HepG2 (cell line): ENCODE measurements around the gene HEXD. TPM values are rescaled to one million over a fixed set of nuclear protein-coding genes. Genes with fewer than 3 reads are reported as not detected.

Experiments used
- ARID5B ChIP-seq: IDR thresholded peaks from 2 replicates; pipeline ENCODE4 v1.4.0; 2020; ENCODE audit warnings: mild to moderate bottlenecking, missing genetic modification reagents
- HCFC1 ChIP-seq: fragments of 150-350 bp; IDR thresholded peaks from 2 replicates; pipeline ENCODE4 v1.6.1; 2014; ENCODE audit warnings: low read depth, low read length
- MBNL3 ChIP-seq: fragments of 250-450 bp; sonication (Bioruptor Pico); conservative IDR thresholded peaks from 2 replicates; pipeline ENCODE4 v1.8.0; 2022; ENCODE audit warnings: mild to moderate bottlenecking, inconsistent platforms
- MTF1 ChIP-seq: sonication (generic); formaldehyde crosslinking; IDR thresholded peaks from 2 replicates; pipeline ENCODE4 v1.5.0; 2020; ENCODE audit warnings: missing genetic modification reagents
- NFIC ChIP-seq: IDR thresholded peaks from 2 replicates; pipeline ENCODE4 v1.6.1; 2012; ENCODE audit warnings: mild to moderate bottlenecking, low read length, inconsistent platforms
- NR3C1 ChIP-seq: sonication (generic); formaldehyde crosslinking; IDR thresholded peaks from 2 replicates; pipeline ENCODE4 v1.4.0; 2020; ENCODE audit warnings: missing genetic modification reagents
- RCOR2 ChIP-seq: IDR thresholded peaks from 2 replicates; pipeline ENCODE4 v1.6.1; 2016; ENCODE audit warnings: missing biosample characterization, missing genetic modification reagents
- RXRA ChIP-seq: sonication (generic); formaldehyde crosslinking; IDR thresholded peaks from 2 replicates; pipeline ENCODE4 v1.5.1; 2020; ENCODE audit warnings: missing genetic modification reagents
- TBX2 ChIP-seq: sonication (generic); formaldehyde crosslinking; IDR thresholded peaks from 2 replicates; pipeline ENCODE4 v1.5.0; 2020; ENCODE audit warnings: missing genetic modification reagents, mild to moderate bottlenecking, borderline replicate concordance
- TGIF2 ChIP-seq: IDR thresholded peaks from 2 replicates; pipeline ENCODE4 v1.6.1; 2016; ENCODE audit warnings: control low read depth, missing compliant biosample characterization
- THAP9 ChIP-seq: sonication (generic); formaldehyde crosslinking; IDR thresholded peaks from 2 replicates; pipeline ENCODE4; 2020; ENCODE audit warnings: missing genetic modification reagents, mild to moderate bottlenecking, borderline replicate concordance
- ZFP91 ChIP-seq: sonication (generic); formaldehyde crosslinking; IDR thresholded peaks from 2 replicates; pipeline ENCODE4 v1.9.0; 2022; ENCODE audit warnings: missing genetic modification reagents, mild to moderate bottlenecking, borderline replicate concordance
- ZNF12 ChIP-seq: sonication (generic); formaldehyde crosslinking; IDR thresholded peaks from 2 replicates; pipeline ENCODE4 v1.5.0; 2020; ENCODE audit warnings: missing genetic modification reagents
- ZNF18 ChIP-seq: sonication (generic); formaldehyde crosslinking; IDR thresholded peaks from 2 replicates; pipeline ENCODE4 v1.8.0; 2022; ENCODE audit warnings: mild to moderate bottlenecking, missing genetic modification reagents; ENCODE audit not compliant: insufficient replicate concordance
- ZNF337 ChIP-seq: sonication (generic); formaldehyde crosslinking; IDR thresholded peaks from 2 replicates; pipeline ENCODE4 v1.5.1; 2020; ENCODE audit warnings: missing genetic modification reagents, low read depth, mild to moderate bottlenecking, borderline replicate concordance
- ZNF503 ChIP-seq: sonication (generic); formaldehyde crosslinking; IDR thresholded peaks from 2 replicates; pipeline ENCODE4 v1.4.0; 2020; ENCODE audit warnings: missing genetic modification reagents
- ZNF580 ChIP-seq: IDR thresholded peaks from 2 replicates; pipeline ENCODE4 v1.6.1; 2016; ENCODE audit warnings: low read depth, borderline replicate concordance
- polyA plus RNA-seq, 8 experiments: library from polyadenylated mRNA; depleted of rRNA in 3 of 8; stranded (reverse) in 7 of 8; unstranded in 1 of 8; fragments of >200 nt; fragmentation: Illumina TruSeq in 4 of 8; extraction: Trizol in 4 of 8; gene quantifications; 2 replicates each; pipeline versions ENCODE4 v1.2.1 to v1.2.3, GENCODE V29; 2011 to 2016; ENCODE audit warnings: low read depth in 4 of 8, missing spikeins in 1 of 8, mixed read lengths in 1 of 8; ENCODE audit not compliant: insufficient read depth in 1 of 8
- total RNA-seq, 5 experiments: library from RNA; depleted of rRNA; stranded (reverse); fragments of >200 nt; fragmentation: Illumina TruSeq; extraction: Trizol; gene quantifications; 2 replicates each; pipeline ENCODE4 v1.2.3, GENCODE V29; 2016; ENCODE audit warnings: low read depth in 1 of 5

HEXD gene
- total and polyA plus RNA-seq, 2 of the 13 experiments (the other 11 are each of a cell fraction or from before 2014, with no cell fraction given), result 22.3 to 41.8 TPM

- TF ChIP-seq ZNF18 (CRISPR knock-in tag) (no peak), NFIC (no peak), MTF1 (no peak), TGIF2 (CRISPR knock-in tag) (no peak), ZNF503 (CRISPR knock-in tag) (no peak; the same call in 1 of the 2 replicates), NR3C1 (CRISPR knock-in tag) (no peak), ZFP91 (CRISPR knock-in tag) (peak; percentile 69), HCFC1 (no peak), TBX2 (CRISPR knock-in tag) (peak; percentile 91), MBNL3 (CRISPR knock-in tag) (no peak), ZNF580 (peak; percentile 25; the same call in 1 of the 2 replicates), RXRA (peak; percentile 84), RCOR2 (CRISPR knock-in tag) (no peak), ZNF12 (CRISPR knock-in tag) (no peak), THAP9 (CRISPR knock-in tag) (peak; percentile 63; the same call in 1 of the 2 replicates), ZNF337 (CRISPR knock-in tag) (no peak), ARID5B (CRISPR knock-in tag) (peak; percentile 56; the same call in 1 of the 2 replicates)
Measured at GRCh38 chr17:82461827-82462524, 43.8 kb downstream of the HEXD start (continued).
